Testis (tissue), 2 donors: ENCODE results near the gene ATPAF2.

Experiments
- POLR2A ChIP-seq: fragments of 450-650 bp; IDR thresholded peaks from one replicate; pipeline ENCODE4 v1.6.1; 2017; ENCODE audit warnings: antibody characterized with exemption, mild to moderate bottlenecking, moderate library complexity
- TF ChIP-seq, protein P1 (sequence below), 3 experiments: fragments of 450-650 bp in 2 of 3; fragments of 200-600 bp in 1 of 3; sonication (generic) in 1 of 3; IDR thresholded peaks; one replicate each; pipeline ENCODE4 v1.5.1; 2016 to 2019; ENCODE audit warnings: antibody characterized with exemption in 3 of 3, mild to moderate bottlenecking in 2 of 3, moderate library complexity in 1 of 3

DNA sequence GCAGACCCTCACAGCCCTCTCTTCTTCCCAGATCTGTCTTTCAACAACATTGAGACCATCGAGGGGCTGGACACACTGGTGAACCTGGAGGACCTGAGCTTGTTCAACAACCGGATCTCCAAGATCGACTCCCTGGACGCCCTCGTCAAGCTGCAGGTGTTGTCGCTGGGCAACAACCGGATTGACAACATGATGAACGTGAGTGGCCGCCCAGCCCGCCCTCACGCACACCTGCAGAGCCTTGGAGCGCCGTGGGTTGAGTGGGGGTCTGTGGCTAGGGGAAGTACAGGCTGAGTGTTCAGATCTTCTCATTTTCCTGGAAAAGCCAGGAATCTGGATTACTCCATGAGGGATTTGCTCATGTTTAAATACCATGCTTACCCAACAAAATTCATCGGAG, 51.1 kb downstream of the ATPAF2 start:
- TF ChIP-seq, protein P1, sequence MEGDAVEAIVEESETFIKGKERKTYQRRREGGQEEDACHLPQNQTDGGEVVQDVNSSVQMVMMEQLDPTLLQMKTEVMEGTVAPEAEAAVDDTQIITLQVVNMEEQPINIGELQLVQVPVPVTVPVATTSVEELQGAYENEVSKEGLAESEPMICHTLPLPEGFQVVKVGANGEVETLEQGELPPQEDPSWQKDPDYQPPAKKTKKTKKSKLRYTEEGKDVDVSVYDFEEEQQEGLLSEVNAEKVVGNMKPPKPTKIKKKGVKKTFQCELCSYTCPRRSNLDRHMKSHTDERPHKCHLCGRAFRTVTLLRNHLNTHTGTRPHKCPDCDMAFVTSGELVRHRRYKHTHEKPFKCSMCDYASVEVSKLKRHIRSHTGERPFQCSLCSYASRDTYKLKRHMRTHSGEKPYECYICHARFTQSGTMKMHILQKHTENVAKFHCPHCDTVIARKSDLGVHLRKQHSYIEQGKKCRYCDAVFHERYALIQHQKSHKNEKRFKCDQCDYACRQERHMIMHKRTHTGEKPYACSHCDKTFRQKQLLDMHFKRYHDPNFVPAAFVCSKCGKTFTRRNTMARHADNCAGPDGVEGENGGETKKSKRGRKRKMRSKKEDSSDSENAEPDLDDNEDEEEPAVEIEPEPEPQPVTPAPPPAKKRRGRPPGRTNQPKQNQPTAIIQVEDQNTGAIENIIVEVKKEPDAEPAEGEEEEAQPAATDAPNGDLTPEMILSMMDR (IDR thresholded peaks at IDR 0.05) = no peak
- no peak for TF ChIP-seq POLR2A
